Activated CD8-positive, alpha-beta T cell treated with anti-CD3 and anti-CD28 coated beads for 36 hours (primary cell): ENCODE measurements around the gene FOXN3. TPM values are rescaled to one million over a fixed set of nuclear protein-coding genes. Genes with fewer than 3 reads are reported as not detected.

Experiments used
- ATAC-seq: fragments of 200-7000 bp; cut with Tn5 transposase; one replicate; pipeline ENCODE4 v1.10.0; 2021; ENCODE audit warnings: mild to moderate bottlenecking, moderate library complexity
- CTCF ChIA-PET: fragments of 350-600 bp; sonication (Branson Sonifier 250); formaldehyde crosslinking; loops from one replicate; lab custom pipeline; 2021; ENCODE audit warnings: antibody characterized with exemption; lab: Charles Lee
- POLR2A ChIA-PET: fragments of 350-600 bp; sonication (Branson Sonifier 250); formaldehyde crosslinking; loops from one replicate; lab custom pipeline; 2021; ENCODE audit warnings: antibody characterized with exemption; lab: Charles Lee
- DNase-seq: peaks from one replicate; pipeline ENCODE4 v3.0.0-alpha.2; 2020
- H3K27ac Mint-ChIP-seq: one replicate; pipeline ENCODE4 v1.8.0; 2021; ENCODE audit warnings: mild to moderate bottlenecking, mixed read lengths
- H3K27me3 Mint-ChIP-seq: one replicate; pipeline ENCODE4 v1.8.0; 2021; ENCODE audit warnings: mixed read lengths
- H3K36me3 Mint-ChIP-seq: one replicate; pipeline ENCODE4 v1.8.0; 2021; ENCODE audit warnings: low read depth, mixed read lengths
- H3K4me1 Mint-ChIP-seq: one replicate; pipeline ENCODE4 v1.8.0; 2021; ENCODE audit warnings: low read depth, mixed read lengths
- H3K4me3 Mint-ChIP-seq: one replicate; pipeline ENCODE4 v1.8.0; 2021; ENCODE audit warnings: mild to moderate bottlenecking, moderate library complexity, mixed read lengths
- H3K9me3 Mint-ChIP-seq: one replicate; pipeline ENCODE4 v1.8.0; 2021; ENCODE audit warnings: mixed read lengths
- intact Hi-C: fragments of 100-400 bp; cut with micrococcal nuclease; formaldehyde crosslinking; loops from one replicate; pipeline ENCODE4 v1.10.0; 2022
- total RNA-seq, 2 experiments: library from RNA; stranded (reverse); gene quantifications; one replicate each; pipeline ENCODE4 v1.2.3, GENCODE V29; 2021
- TF ChIP-seq, protein P1 (sequence below): fragments of 200-600 bp; IDR thresholded peaks from one replicate; pipeline ENCODE4 v1.8.0; 2022; ENCODE audit warnings: antibody characterized with exemption, mild to moderate bottlenecking

Gene FOXN3
- total RNA-seq, 2 experiments from 2014 or later, result 83.4 to 85.0 TPM

DNA sequence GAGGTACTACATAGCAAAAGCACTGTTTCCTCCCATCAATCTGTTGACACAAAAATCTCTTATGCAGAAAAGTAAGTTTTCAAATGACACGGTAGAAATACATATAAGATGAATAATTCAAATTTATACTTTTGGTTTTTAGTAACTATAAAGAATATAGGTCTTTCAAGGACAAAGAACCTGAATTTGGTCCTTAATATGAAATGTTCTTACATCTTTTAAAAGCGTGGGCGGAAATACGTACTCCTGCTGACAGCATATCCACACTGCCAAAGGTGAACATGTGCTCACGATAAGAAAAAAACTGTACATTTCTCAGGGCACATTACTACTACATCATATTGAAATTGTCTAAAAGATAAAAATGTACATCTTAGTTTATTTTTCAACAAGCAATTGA is 127.6 kb downstream of the FOXN3 start:
- ATAC-seq (no peak), DNase-seq (no peak)
- CTCF ChIA-PET, result no interaction called here
- no peaks in the 10 kb centered on the region for H3K27me3 Mint-ChIP-seq
- intact Hi-C loops, result no loop called here
- TF ChIP-seq, protein P1, sequence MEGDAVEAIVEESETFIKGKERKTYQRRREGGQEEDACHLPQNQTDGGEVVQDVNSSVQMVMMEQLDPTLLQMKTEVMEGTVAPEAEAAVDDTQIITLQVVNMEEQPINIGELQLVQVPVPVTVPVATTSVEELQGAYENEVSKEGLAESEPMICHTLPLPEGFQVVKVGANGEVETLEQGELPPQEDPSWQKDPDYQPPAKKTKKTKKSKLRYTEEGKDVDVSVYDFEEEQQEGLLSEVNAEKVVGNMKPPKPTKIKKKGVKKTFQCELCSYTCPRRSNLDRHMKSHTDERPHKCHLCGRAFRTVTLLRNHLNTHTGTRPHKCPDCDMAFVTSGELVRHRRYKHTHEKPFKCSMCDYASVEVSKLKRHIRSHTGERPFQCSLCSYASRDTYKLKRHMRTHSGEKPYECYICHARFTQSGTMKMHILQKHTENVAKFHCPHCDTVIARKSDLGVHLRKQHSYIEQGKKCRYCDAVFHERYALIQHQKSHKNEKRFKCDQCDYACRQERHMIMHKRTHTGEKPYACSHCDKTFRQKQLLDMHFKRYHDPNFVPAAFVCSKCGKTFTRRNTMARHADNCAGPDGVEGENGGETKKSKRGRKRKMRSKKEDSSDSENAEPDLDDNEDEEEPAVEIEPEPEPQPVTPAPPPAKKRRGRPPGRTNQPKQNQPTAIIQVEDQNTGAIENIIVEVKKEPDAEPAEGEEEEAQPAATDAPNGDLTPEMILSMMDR, result no peak
- H3K9me3 Mint-ChIP-seq, result no peaks in the 10 kb centered on the region
- peaks cover 21% of the 10 kb centered on the region for H3K36me3 Mint-ChIP-seq
- POLR2A ChIA-PET, result no interaction called here
- H3K27ac Mint-ChIP-seq, result no peak overlapping the region
- H3K4me3 Mint-ChIP-seq, result no peak overlapping the region
- peaks cover 70% of the 10 kb centered on the region for H3K4me1 Mint-ChIP-seq

DNA sequence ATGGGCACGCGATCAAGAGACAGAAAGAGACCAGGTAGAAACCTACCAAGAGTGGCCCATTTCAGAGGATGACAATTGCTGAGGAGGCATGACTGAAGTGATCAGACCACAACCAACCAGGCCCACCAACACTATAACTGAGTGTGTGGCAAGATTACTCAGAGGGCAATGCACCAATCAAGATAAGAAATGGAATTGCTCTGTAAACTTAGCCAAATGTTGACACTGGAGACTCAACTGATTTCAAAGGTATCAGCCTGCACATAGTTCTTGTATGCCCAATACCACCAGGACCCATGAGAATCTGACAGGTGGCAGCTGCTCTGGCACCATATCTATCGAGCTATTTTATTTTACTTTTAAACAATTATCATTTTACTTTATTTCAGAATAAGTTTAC is 128.9 kb downstream of the FOXN3 start:
- peaks cover 75% of the 10 kb centered on the region for H3K4me1 Mint-ChIP-seq
- CTCF ChIA-PET, result no interaction called here

DNA sequence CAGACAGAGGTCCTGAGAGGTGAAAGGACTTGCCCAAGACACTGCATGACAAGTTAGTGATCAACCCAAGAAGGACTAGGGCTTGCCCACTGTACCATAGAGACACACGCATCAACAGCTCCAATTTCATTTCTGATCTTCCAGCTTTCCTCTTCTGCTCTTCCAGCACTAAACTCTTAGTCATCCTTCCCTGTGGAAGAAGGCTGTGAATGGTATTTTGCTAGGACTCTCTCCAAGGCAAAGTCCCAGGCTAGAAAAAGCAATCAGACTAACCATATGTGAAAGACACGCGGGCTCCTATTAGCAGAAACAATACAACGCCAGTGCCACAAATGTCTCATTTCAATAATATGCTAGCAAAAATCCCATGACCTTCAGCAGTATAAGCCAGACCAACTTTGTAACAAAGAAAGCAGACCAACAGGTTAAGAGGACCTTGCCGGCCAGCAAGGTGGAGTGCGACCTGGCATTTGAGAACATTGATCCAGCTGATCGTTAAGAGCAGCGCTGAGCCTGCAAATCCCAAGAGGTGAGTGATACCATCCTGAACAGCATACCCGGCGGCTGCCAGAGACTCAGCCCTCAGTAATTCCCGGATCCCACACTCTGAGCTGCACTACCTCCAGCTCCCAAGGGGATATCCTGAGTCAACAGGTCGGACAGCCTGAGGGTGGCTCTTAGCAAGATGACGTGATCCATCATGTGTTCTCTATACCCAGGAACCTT is 132.5 kb downstream of the FOXN3 start:
- Mint-ChIP-seq H3K4me1 (peaks cover 75% of the 10 kb centered on the region), H3K9me3 (no peaks in the 10 kb centered on the region), H3K36me3 (peaks cover 47% of the 10 kb centered on the region), H3K27me3 (no peaks in the 10 kb centered on the region), H3K4me3 (no peak overlapping the region), H3K27ac (peak overlapping the region; percentile 25)
- POLR2A ChIA-PET, result no interaction called here
- intact Hi-C loops, result no loop called here
- TF ChIP-seq, protein P1, result no peak
- DNase-seq, result no peak
- ATAC-seq, result no peak
- CTCF ChIA-PET, result interaction anchor here (1.2 kb wide), 1 partner anchor 483 kb away, joined by 3 read pairs; no protein-coding TSS in a partner anchor

More for the DNA sequence above, 128.9 kb downstream of the FOXN3 start:
- no peak for ATAC-seq
- Mint-ChIP-seq H3K9me3 (no peaks in the 10 kb centered on the region), H3K4me3 (no peak overlapping the region), H3K36me3 (peaks cover 28% of the 10 kb centered on the region), H3K27ac (no peak overlapping the region), H3K27me3 (no peaks in the 10 kb centered on the region)
- intact Hi-C loops, result no loop called here
- POLR2A ChIA-PET, result no interaction called here
- DNase-seq, result peak; percentile 35
- TF ChIP-seq, protein P1, result no peak

GRCh38 chr14:89283327-89284060 is 133.5 kb downstream of the FOXN3 start:
- TF ChIP-seq, protein P1, result no peak
- H3K4me1 Mint-ChIP-seq, result peaks cover 83% of the 10 kb centered on the region
- H3K4me3 Mint-ChIP-seq, result peak overlapping the region; percentile 26
- ATAC-seq (peak; percentile 88), DNase-seq (peak; percentile 74)
- H3K27ac Mint-ChIP-seq, result peak overlapping the region; percentile 71
- ChIA-PET CTCF (interaction anchor here (1.1 to 1.5 kb wide), 5 partner anchors 9 to 106 kb away, joined by 3 to 5 read pairs (median 4); no protein-coding TSS in a partner anchor), POLR2A (interaction anchor here (1.7 kb wide), 1 partner anchor 22 kb away, joined by 4 read pairs; no protein-coding TSS in a partner anchor)
- H3K36me3 Mint-ChIP-seq, result peaks cover 55% of the 10 kb centered on the region
- intact Hi-C loops, result no loop called here
- no peaks in the 10 kb centered on the region for H3K9me3 Mint-ChIP-seq
- no peaks in the 10 kb centered on the region for H3K27me3 Mint-ChIP-seq
